Measurements from ENCODE around the gene INSYN2B. TPM values are rescaled to one million over a fixed set of nuclear protein-coding genes. Genes with fewer than 3 reads are reported as not detected.
A peak's percentile ranks its signal among the peaks of the same experiment; 100 is the strongest.
"Not testable (repeated sequence)": the region's sequence is repeated elsewhere in the genome, so short reads cannot be mapped to it uniquely, and the experiment has no call there.

The INSYN2B gene
- total RNA-seq, 4 donors from 2014 or later = not detected

DNA sequence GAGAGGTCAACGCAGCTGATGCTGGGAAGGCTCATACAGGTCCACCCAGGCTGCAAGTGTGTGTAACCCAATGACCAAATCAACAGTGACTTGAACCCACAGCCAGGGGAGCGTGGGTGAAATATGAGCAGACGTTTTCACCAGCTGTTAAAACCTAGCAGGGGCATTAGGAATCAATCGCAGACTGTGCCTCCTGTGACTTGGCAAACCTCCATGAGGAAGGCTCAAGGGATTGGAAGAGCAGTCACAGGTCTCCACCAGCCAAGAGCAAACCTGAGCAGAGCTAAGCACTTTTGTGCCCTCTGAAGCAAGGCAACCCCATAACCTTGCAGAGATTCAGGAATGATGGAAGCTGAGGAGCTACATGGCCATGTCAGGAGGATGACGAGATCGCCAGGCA, 25.5 kb downstream of the INSYN2B start:
- Histone ChIP-seq H3K9me3 (no peaks in the 10 kb centered on the region), H3K4me1 (peaks cover 0 to 24% of the 10 kb centered on the region in 2 donors), H3K36me3 (no peaks in the 10 kb centered on the region), H3K4me3 (replicated peaks in 1 of 3) (no peak overlapping the region), H3K27ac (no peak overlapping the region), H3K27me3 (no peaks in the 10 kb centered on the region)
- WGBS, 2 donors = 39 to 44% methylated on average over 6 of the region's 6 CpGs
- DNase-seq = peak; percentile 61 to 64
- TF ChIP-seq, protein P1, sequence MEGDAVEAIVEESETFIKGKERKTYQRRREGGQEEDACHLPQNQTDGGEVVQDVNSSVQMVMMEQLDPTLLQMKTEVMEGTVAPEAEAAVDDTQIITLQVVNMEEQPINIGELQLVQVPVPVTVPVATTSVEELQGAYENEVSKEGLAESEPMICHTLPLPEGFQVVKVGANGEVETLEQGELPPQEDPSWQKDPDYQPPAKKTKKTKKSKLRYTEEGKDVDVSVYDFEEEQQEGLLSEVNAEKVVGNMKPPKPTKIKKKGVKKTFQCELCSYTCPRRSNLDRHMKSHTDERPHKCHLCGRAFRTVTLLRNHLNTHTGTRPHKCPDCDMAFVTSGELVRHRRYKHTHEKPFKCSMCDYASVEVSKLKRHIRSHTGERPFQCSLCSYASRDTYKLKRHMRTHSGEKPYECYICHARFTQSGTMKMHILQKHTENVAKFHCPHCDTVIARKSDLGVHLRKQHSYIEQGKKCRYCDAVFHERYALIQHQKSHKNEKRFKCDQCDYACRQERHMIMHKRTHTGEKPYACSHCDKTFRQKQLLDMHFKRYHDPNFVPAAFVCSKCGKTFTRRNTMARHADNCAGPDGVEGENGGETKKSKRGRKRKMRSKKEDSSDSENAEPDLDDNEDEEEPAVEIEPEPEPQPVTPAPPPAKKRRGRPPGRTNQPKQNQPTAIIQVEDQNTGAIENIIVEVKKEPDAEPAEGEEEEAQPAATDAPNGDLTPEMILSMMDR (IDR thresholded peaks at IDR 0.05) = no peak
- no peak for TF ChIP-seq POLR2A (IDR thresholded peaks at IDR 0.05)
- intact Hi-C loops (cut with DNase I) = no loop called here

GRCh38 chr5:169953196-169953595, 27.1 kb downstream of the INSYN2B start:
- not testable (repeated sequence) for H3K4me3 ChIP-seq (replicated peaks in 1 of 3); H3K27me3 ChIP-seq
- WGBS, 2 donors = 89 to 96% methylated on average over 4 of the region's 4 CpGs

GRCh38 chr5:169950333-169950732, 30.0 kb downstream of the INSYN2B start:
- Histone ChIP-seq H3K27me3 (no peaks in the 10 kb centered on the region), H3K4me1 (peaks cover 0 to 7% of the 10 kb centered on the region in 2 donors), H3K4me3 (replicated peaks in 1 of 3) (no peak overlapping the region), H3K36me3 (no peaks in the 10 kb centered on the region), H3K9me3 (no peaks in the 10 kb centered on the region), H3K27ac (no peak overlapping the region)
- WGBS, 2 donors = 91 to 96% methylated on average over 2 of the region's 2 CpGs
- intact Hi-C loops (cut with DNase I) = no loop called here
- DNase-seq = no peak
- no peak for TF ChIP-seq POLR2A (IDR thresholded peaks at IDR 0.05)
- TF ChIP-seq, protein P1 (IDR thresholded peaks at IDR 0.05) = no peak

More at GRCh38 chr5:169953196-169953595, 27.1 kb downstream of the INSYN2B start:
- H3K9me3 ChIP-seq; DNase-seq; H3K36me3 ChIP-seq; H3K27ac ChIP-seq; intact Hi-C loops (cut with DNase I): not testable (repeated sequence)
- peaks cover 0 to 24% of the 10 kb centered on the region in 2 donors for H3K4me1 ChIP-seq

GRCh38 chr5:169946743-169947295, 33.5 kb downstream of the INSYN2B start:
- intact Hi-C loops (cut with DNase I) = no loop called here
- 94 to 99% methylated on average over 5 of the region's 5 CpGs for WGBS, 2 donors
- Histone ChIP-seq H3K27me3 (no peaks in the 10 kb centered on the region), H3K4me1 (no peaks in the 10 kb centered on the region), H3K36me3 (no peaks in the 10 kb centered on the region), H3K27ac (no peak overlapping the region), H3K4me3 (replicated peaks in 1 of 3) (no peak overlapping the region), H3K9me3 (no peaks in the 10 kb centered on the region)
- TF ChIP-seq POLR2A (IDR thresholded peaks at IDR 0.05) = no peak
- TF ChIP-seq, protein P1 (IDR thresholded peaks at IDR 0.05) = no peak
- no peak for DNase-seq

GRCh38 chr5:169945831-169946261, 34.4 kb downstream of the INSYN2B start:
- no peaks in the 10 kb centered on the region for H3K36me3 ChIP-seq
- H3K9me3 ChIP-seq = no peaks in the 10 kb centered on the region
- H3K4me1 ChIP-seq = no peaks in the 10 kb centered on the region
- TF ChIP-seq POLR2A (IDR thresholded peaks at IDR 0.05) = no peak
- TF ChIP-seq, protein P1 (IDR thresholded peaks at IDR 0.05) = no peak
- intact Hi-C loops (cut with DNase I) = no loop called here
- WGBS, 2 donors = 42 to 44% methylated on average over 3 of the region's 3 CpGs
- peak; percentile 10 to 12 for DNase-seq
- H3K27ac ChIP-seq = no peak overlapping the region
- H3K27me3 ChIP-seq = no peaks in the 10 kb centered on the region
- no peak overlapping the region for H3K4me3 ChIP-seq (replicated peaks in 1 of 3)

All from thyroid gland (tissue), 4 donors.